Endothelial cell of umbilical vein (primary cell): Measurements from ENCODE around the gene S100A13. TPM values are rescaled to one million over a fixed set of nuclear protein-coding genes. Genes with fewer than 3 reads are reported as not detected.
A peak's percentile ranks its signal among the peaks of the same experiment; 100 is the strongest.

Experiments
- BruUV-seq: library from RNA; stranded (reverse); fragments of 400-500 nt; replicated peaks from 2 replicates; lab custom pipeline; 2021; lab: Mats Ljungman, UMichigan
- CTCF ChIA-PET: fragments of 300-600, 350-600 bp; sonication (Branson Sonifier 250); formaldehyde crosslinking; loops from one replicate; lab custom pipeline; 2021; ENCODE audit warnings: antibody characterized with exemption, inconsistent platforms; lab: Charles Lee
- POLR2A ChIA-PET: fragments of 300-600, 350-600 bp; sonication (Branson Sonifier 250); formaldehyde crosslinking; loops from one replicate; lab custom pipeline; 2021; ENCODE audit warnings: antibody characterized with exemption, inconsistent platforms; lab: Charles Lee
- DNase-seq: peaks from one replicate; pipeline ENCODE4 v3.0.0-alpha.2; 2011; ENCODE audit warnings: low read depth, low spot score
- FAIRE-seq: peaks from 2 replicates; lab custom pipeline; 2011; peaks lifted over from hg19 to GRCh38; lab: Jason Lieb, UNC
- H2AFZ ChIP-seq: 2 replicates; pipeline ENCODE4 v1.6.0; 2012; ENCODE audit warnings: low read depth, low read length, control low read depth, inconsistent platforms
- H3K27ac ChIP-seq: 2 replicates; pipeline ENCODE4 v1.5.1; 2011; ENCODE audit warnings: low read depth, mild to moderate bottlenecking, control low read depth, low read length, moderate library complexity; ENCODE audit not compliant: insufficient read depth
- H3K27me3 ChIP-seq, 2 experiments: 2 replicates each; pipeline versions ENCODE4 v1.6.0 to v1.6.1; 2011; ENCODE audit warnings: low read length in 2 of 2, mixed read lengths in 1 of 2; ENCODE audit not compliant: control insufficient read depth in 2 of 2, insufficient read depth in 2 of 2
- H3K36me3 ChIP-seq, 2 experiments: 2 replicates in 1 of 2; 3 replicates in 1 of 2; pipeline ENCODE4 v1.5.1; 2011; ENCODE audit warnings: low read length in 2 of 2, mild to moderate bottlenecking in 1 of 2, moderate library complexity in 1 of 2; ENCODE audit not compliant: control insufficient read depth in 2 of 2, insufficient read depth in 2 of 2; ENCODE audit errors: extremely low read depth in 1 of 2
- H3K4me1 ChIP-seq: 3 replicates; pipeline ENCODE4 v1.5.1; 2011; ENCODE audit warnings: mild to moderate bottlenecking, low read length; ENCODE audit not compliant: control insufficient read depth, insufficient read depth; ENCODE audit errors: extremely low read depth
- H3K4me2 ChIP-seq: 2 replicates; pipeline ENCODE4 v1.6.1; 2011; ENCODE audit warnings: low read length, control low read depth, mixed read lengths; ENCODE audit not compliant: insufficient read depth
- H3K4me3 ChIP-seq, 3 experiments: fragments of 200-600 bp in 1 of 3; sonication (generic), shearing (Covaris generic) in 1 of 3; replicated peaks in 1 of 3; 2 replicates each; pipeline ENCODE4 v1.5.1; 2011 to 2016; ENCODE audit warnings: control low read depth in 3 of 3, low read length in 3 of 3, mild to moderate bottlenecking in 2 of 3, inconsistent platforms in 1 of 3, low read depth in 1 of 3, moderate library complexity in 1 of 3; ENCODE audit not compliant: insufficient read depth in 1 of 3
- H3K79me2 ChIP-seq: 2 replicates; pipeline ENCODE4 v1.6.0; 2012; ENCODE audit warnings: low read length, inconsistent platforms; ENCODE audit not compliant: control insufficient read depth, insufficient read depth
- H3K9ac ChIP-seq: replicated peaks from 2 replicates; pipeline ENCODE3; 2011; ENCODE audit warnings: low read length, control low read depth; ENCODE audit not compliant: insufficient read depth; ENCODE audit errors: extremely low read depth
- H3K9me1 ChIP-seq: replicated peaks from 3 replicates; pipeline ENCODE4 v1.6.0; 2011; ENCODE audit warnings: mild to moderate bottlenecking, low read length; ENCODE audit not compliant: control insufficient read depth, insufficient read depth; ENCODE audit errors: extremely low read depth
- H3K9me3 ChIP-seq: replicated peaks from 2 replicates; pipeline ENCODE4 v1.5.1; 2012; ENCODE audit warnings: low read length, inconsistent platforms; ENCODE audit not compliant: control insufficient read depth, insufficient read depth
- H4K20me1 ChIP-seq: replicated peaks from 2 replicates; pipeline ENCODE3; 2011; ENCODE audit warnings: mild to moderate bottlenecking, low read length; ENCODE audit not compliant: control insufficient read depth, insufficient read depth; ENCODE audit errors: extremely low read depth
- CTCF ChIP-seq, 2 donors: IDR thresholded peaks; 1 replicate in 1 of 2; 2 replicates in 1 of 2; pipeline ENCODE4 v1.5.1; 2011; ENCODE audit warnings: low read length in 2 of 2, mild to moderate bottlenecking in 2 of 2, moderate library complexity in 2 of 2, control low read depth in 1 of 2, inconsistent platforms in 1 of 2, low read depth in 1 of 2; ENCODE audit not compliant: insufficient read depth in 1 of 2; ENCODE audit errors: extremely low read depth in 1 of 2
- EZH2 ChIP-seq: IDR thresholded peaks from 2 replicates; pipeline ENCODE4 v1.6.1; 2012; ENCODE audit warnings: borderline replicate concordance, low read depth, mild to moderate bottlenecking, moderate library complexity, low read length, inconsistent platforms; ENCODE audit not compliant: severe bottlenecking
- FOS ChIP-seq: IDR thresholded peaks from 2 replicates; pipeline ENCODE4 v1.6.1; 2011; ENCODE audit warnings: mild to moderate bottlenecking, low read length, moderate library complexity, borderline replicate concordance; ENCODE audit not compliant: insufficient read depth
- GATA2 ChIP-seq: IDR thresholded peaks from 2 replicates; pipeline ENCODE4 v1.7.0; 2011; ENCODE audit warnings: low read depth, mild to moderate bottlenecking, moderate library complexity, mixed read lengths, low read length; ENCODE audit not compliant: insufficient read length, insufficient read depth
- JUN ChIP-seq: IDR thresholded peaks from 2 replicates; pipeline ENCODE4 v1.6.1; 2011; ENCODE audit warnings: borderline replicate concordance, low read depth; ENCODE audit not compliant: insufficient read length, insufficient read depth
- MAX ChIP-seq: IDR thresholded peaks from 2 replicates; pipeline ENCODE4 v1.6.1; 2011; ENCODE audit not compliant: insufficient read depth, insufficient read length
- MYC ChIP-seq: IDR thresholded peaks from one replicate; pipeline ENCODE4 v1.6.1; 2011; ENCODE audit warnings: mild to moderate bottlenecking, low read depth, low read length
- POLR2A ChIP-seq: IDR thresholded peaks from 2 replicates; pipeline ENCODE4 v1.6.1; 2012; ENCODE audit warnings: low read depth, mild to moderate bottlenecking, control low read depth, low read length
- POLR2AphosphoS5 ChIP-seq: IDR thresholded peaks from 2 replicates; pipeline ENCODE4 v1.6.1; 2012; ENCODE audit warnings: low read depth, mild to moderate bottlenecking, control low read depth, low read length, moderate library complexity; ENCODE audit not compliant: insufficient read depth
- dilution Hi-C: fragments of 300-500 bp; cut with MboI; formaldehyde crosslinking; loops from one replicate; pipeline ENCODE4 v1.15.0; 2019; ENCODE audit warnings: low sequenced_read_pairs; ENCODE audit not compliant: extremely low pct_ligation_motif_present
- intact Hi-C: fragments of 100-400 bp; cut with micrococcal nuclease; formaldehyde crosslinking; loops from one replicate; pipeline ENCODE4 v1.10.0; 2022
- polyA plus RNA-seq, 4 experiments: library from polyadenylated mRNA; depleted of rRNA in 3 of 4; stranded (reverse) in 3 of 4; unstranded in 1 of 4; fragments of >200 nt; gene quantifications; 2 replicates each; pipeline versions ENCODE4 v1.2.1 to v1.2.3, GENCODE V29; 2011 to 2012; ENCODE audit warnings: missing spikeins in 1 of 4
- total RNA-seq: library from RNA; stranded (reverse); gene quantifications from 2 replicates; pipeline ENCODE4 v1.2.3, GENCODE V29; 2021

The S100A13 gene
- total and polyA plus RNA-seq, 2 donors (not counting 3 experiments of a cell fraction or from before 2014, with no cell fraction given), result 155 to 360 TPM

GRCh38 chr1:153626477-153626903 lies 815 bp downstream of the S100A13 start:
- BruUV-seq, result no TSS peak
- H2AFZ ChIP-seq, result peak overlapping the region; percentile 55
- ChIA-PET POLR2A (interaction anchor here (1.1 to 3.6 kb wide), 12 partner anchors 9 to 60 kb away, joined by 3 to 43 read pairs (median 6); partner anchors contain the start of genes ILF2, S100A14 and S100A16), CTCF (interaction anchor here (0.8 to 7.8 kb wide), 22 partner anchors 8 to 146 kb away, joined by 3 to 145 read pairs (median 10); partner anchors contain the start of genes S100A14 and S100A16)
- FAIRE-seq (peak; percentile 33), DNase-seq (no peak)
- dilution Hi-C loops, result no loop called here
- peak overlapping the region; percentile 57 to 74 (median 62) for H3K4me3 ChIP-seq
- H3K4me2 ChIP-seq, result peak overlapping the region; percentile 93
- H3K4me1 ChIP-seq, result peaks cover 14% of the 10 kb centered on the region
- H3K27me3 ChIP-seq, result no peaks in the 10 kb centered on the region
- intact Hi-C loops, result no loop called here
- peaks cover 28% of the 10 kb centered on the region for H3K79me2 ChIP-seq
- no peaks in the 10 kb centered on the region for H3K9me1 ChIP-seq
- no peaks in the 10 kb centered on the region for H4K20me1 ChIP-seq
- peak overlapping the region; percentile 86 for H3K9ac ChIP-seq
- peak overlapping the region; percentile 81 for H3K27ac ChIP-seq
- TF ChIP-seq POLR2A, result no peak
- no peak for TF ChIP-seq MYC
- no peak for TF ChIP-seq MAX
- TF ChIP-seq EZH2, result no peak
- H3K36me3 ChIP-seq, result no peaks in the 10 kb centered on the region
- no peaks in the 10 kb centered on the region for H3K9me3 ChIP-seq

GRCh38 chr1:153624965-153625611 lies 2.2 kb downstream of the S100A13 start:
- Histone ChIP-seq H3K9ac (no peak overlapping the region), H3K4me1 (peaks cover 14% of the 10 kb centered on the region), H2AFZ (no peak overlapping the region), H4K20me1 (no peaks in the 10 kb centered on the region), H3K9me1 (no peaks in the 10 kb centered on the region), H3K27ac (no peak overlapping the region), H3K79me2 (peaks cover 28% of the 10 kb centered on the region), H3K4me2 (no peak overlapping the region), H3K4me3 (no peak overlapping the region), H3K36me3 (no peaks in the 10 kb centered on the region), H3K9me3 (no peaks in the 10 kb centered on the region), H3K27me3 (no peaks in the 10 kb centered on the region)
- ChIA-PET POLR2A (interaction anchor here (1.3 kb wide), 1 partner anchor 9 kb away, joined by 3 read pairs; the partner anchor contains the start of gene CHTOP), CTCF (interaction anchor here (1.9 to 7.8 kb wide), 3 partner anchors 10 to 54 kb away, joined by 4 to 145 read pairs (median 27); partner anchors contain the start of gene S100A14)
- BruUV-seq, result no TSS peak
- peak; percentile 43 for FAIRE-seq
- dilution Hi-C loops, result no loop called here
- DNase-seq, result no peak
- TF ChIP-seq GATA2 (no peak), POLR2A (no peak), MAX (no peak), JUN (no peak), EZH2 (no peak), POLR2AphosphoS5 (no peak), FOS (no peak), MYC (no peak), CTCF (IDR thresholded peaks at IDR 0.05; ENCODE audit: extremely low read depth in 1 of 2, insufficient read depth in 1 of 2, low read depth in 1 of 2, low read length in 2 of 2) (no peak)
- intact Hi-C loops, result no loop called here
